SK-N-SH (cell line): Measurements from ENCODE around the gene EEFSEC. TPM values are rescaled to one million over a fixed set of nuclear protein-coding genes. Genes with fewer than 3 reads are reported as not detected.

Experiments
- CTCF ChIA-PET: fragments of 300-600, 350-600 bp; formaldehyde crosslinking; extraction: SDS; loops from one replicate; lab custom pipeline; 2021; lab: Yijun Ruan, JAX
- POLR2A ChIA-PET: fragments of 350-600 bp; sonication (Branson Sonifier 250); formaldehyde crosslinking; extraction: SDS; loops from one replicate; lab custom pipeline; 2020; ENCODE audit warnings: antibody characterized with exemption, inconsistent platforms; lab: Yijun Ruan, JAX
- DNase-seq: peaks from one replicate; pipeline ENCODE4 v3.0.0; 2012
- H2AFZ ChIP-seq: fragments of 200-600 bp; sonication (generic); 2 replicates; pipeline ENCODE4 v1.8.1; 2016; ENCODE audit warnings: antibody characterized with exemption, mild to moderate bottlenecking, low read depth
- H3F3A ChIP-seq: fragments of 200-600 bp; sonication (generic); replicated peaks from 2 replicates; pipeline ENCODE3; 2016; ENCODE audit warnings: antibody characterized with exemption, mild to moderate bottlenecking; ENCODE audit not compliant: insufficient read depth
- H3K27ac ChIP-seq, 2 experiments: fragments of 200-500 bp in 1 of 2; fragments of 200-600 bp in 1 of 2; sonication (Bioruptor generic) in 1 of 2; sonication (generic), shearing (Covaris generic) in 1 of 2; 2 replicates each; pipeline versions ENCODE4 v1.5.1 to v1.6.1; 2014 to 2016; ENCODE audit warnings: low read depth in 2 of 2, inconsistent platforms in 1 of 2, low read length in 1 of 2, mild to moderate bottlenecking in 1 of 2, mixed read lengths in 1 of 2
- H3K27me3 ChIP-seq: fragments of 200-600 bp; sonication (generic), shearing (Covaris generic); 2 replicates; pipeline ENCODE4 v1.6.1; 2016; ENCODE audit warnings: mixed run types; ENCODE audit not compliant: insufficient read depth
- H3K36me3 ChIP-seq, 2 experiments: fragments of 200-500 bp in 1 of 2; fragments of 200-600 bp in 1 of 2; sonication (Bioruptor generic) in 1 of 2; sonication (generic) in 1 of 2; replicated peaks in 1 of 2; 2 replicates each; pipeline versions ENCODE3 to v1.5.1; 2014 to 2016; ENCODE audit warnings: low read length in 1 of 2, mild to moderate bottlenecking in 1 of 2; ENCODE audit not compliant: insufficient read depth in 2 of 2, control insufficient read depth in 1 of 2
- H3K4me1 ChIP-seq, 2 experiments: fragments of 200-500 bp in 1 of 2; fragments of 200-600 bp in 1 of 2; sonication (Bioruptor generic) in 1 of 2; sonication (generic), shearing (Covaris generic) in 1 of 2; 2 replicates each; pipeline versions ENCODE4 v1.5.1 to v1.6.1; 2014 to 2016; ENCODE audit warnings: low read depth in 1 of 2, low read length in 1 of 2, mixed run types in 1 of 2; ENCODE audit not compliant: insufficient read depth in 2 of 2, control insufficient read depth in 1 of 2
- H3K4me2 ChIP-seq: fragments of 200-600 bp; sonication (generic), shearing (Covaris generic); 2 replicates; pipeline ENCODE4 v1.6.1; 2017; ENCODE audit warnings: mixed run types
- H3K4me3 ChIP-seq, 2 experiments: fragments of 200-500 bp in 1 of 2; fragments of 200-600 bp in 1 of 2; sonication (Bioruptor generic) in 1 of 2; sonication (generic), shearing (Covaris generic) in 1 of 2; 2 replicates each; pipeline versions ENCODE4 v1.5.1 to v1.8.1; 2014 to 2016; ENCODE audit warnings: low read depth in 2 of 2, inconsistent platforms in 1 of 2, low read length in 1 of 2, mild to moderate bottlenecking in 1 of 2, mixed read lengths in 1 of 2, moderate library complexity in 1 of 2
- H3K79me2 ChIP-seq: fragments of 200-600 bp; sonication (generic); 2 replicates; pipeline ENCODE4 v1.8.1; 2017; ENCODE audit warnings: mild to moderate bottlenecking; ENCODE audit not compliant: insufficient read depth
- H3K9ac ChIP-seq: fragments of 200-600 bp; sonication (generic); 2 replicates; pipeline ENCODE4 v1.6.1; 2017; ENCODE audit warnings: mixed run types
- H3K9me2 ChIP-seq: fragments of 200-600 bp; sonication (generic); 2 replicates; pipeline ENCODE4 v1.6.1; 2017; ENCODE audit warnings: mixed run types
- H3K9me3 ChIP-seq: fragments of 200-600 bp; sonication (generic); 2 replicates; pipeline ENCODE4 v1.6.1; 2017; ENCODE audit warnings: mixed run types, mild to moderate bottlenecking, moderate library complexity
- H4K20me1 ChIP-seq: fragments of 200-600 bp; sonication (generic); 2 replicates; pipeline ENCODE4 v1.6.1; 2017; ENCODE audit warnings: mild to moderate bottlenecking, mixed run types; ENCODE audit not compliant: insufficient read depth
- CTCF ChIP-seq: fragments of 200-600 bp; sonication (generic); IDR thresholded peaks from 2 replicates; pipeline ENCODE4 v1.6.1; 2017; ENCODE audit warnings: antibody characterized with exemption, mild to moderate bottlenecking, moderate library complexity
- ELF1 ChIP-seq: IDR thresholded peaks from 2 replicates; pipeline ENCODE4 v1.4.0; 2012
- EP300 ChIP-seq, 2 experiments: IDR thresholded peaks; 2 replicates each; pipeline versions ENCODE4 v1.4.0 to v1.6.1; 2012; ENCODE audit warnings: borderline replicate concordance in 1 of 2, low read depth in 1 of 2, low read length in 1 of 2
- EZH2phosphoT487 ChIP-seq: fragments of 200-600 bp; sonication (generic); IDR thresholded peaks from 2 replicates; pipeline ENCODE4 v1.6.1; 2017; ENCODE audit warnings: low read depth, mixed run types, mild to moderate bottlenecking, antibody characterized with exemption, moderate library complexity, borderline replicate concordance
- FOSL2 ChIP-seq: IDR thresholded peaks from 2 replicates; pipeline ENCODE4 v1.4.0; 2012; ENCODE audit warnings: low read depth, mild to moderate bottlenecking, moderate library complexity, borderline replicate concordance
- GABPA ChIP-seq: IDR thresholded peaks from 2 replicates; pipeline ENCODE4 v1.4.0; 2012; ENCODE audit warnings: low read depth, mild to moderate bottlenecking
- GATA2 ChIP-seq: sonication (generic); formaldehyde crosslinking; IDR thresholded peaks from 2 replicates; pipeline ENCODE4 v1.5.0; 2020; ENCODE audit warnings: mild to moderate bottlenecking, missing genetic modification reagents
- MAX ChIP-seq: IDR thresholded peaks from 2 replicates; pipeline ENCODE4 v1.4.0; 2012; ENCODE audit warnings: low read depth
- MEF2A ChIP-seq: IDR thresholded peaks from 2 replicates; pipeline ENCODE4 v1.4.0; 2012; ENCODE audit warnings: low read depth, borderline replicate concordance
- MXI1 ChIP-seq: IDR thresholded peaks from 2 replicates; pipeline ENCODE4 v1.6.1; 2012; ENCODE audit warnings: mild to moderate bottlenecking, low read depth, low read length, improper control_type of control experiment
- NFIC ChIP-seq: IDR thresholded peaks from 2 replicates; pipeline ENCODE4 v1.4.0; 2012; ENCODE audit warnings: borderline replicate concordance
- RAD21 ChIP-seq: IDR thresholded peaks from 2 replicates; pipeline ENCODE4 v1.6.1; 2012; ENCODE audit warnings: mild to moderate bottlenecking, low read length
- RFX5 ChIP-seq: IDR thresholded peaks from 2 replicates; pipeline ENCODE4 v1.6.1; 2012; ENCODE audit warnings: mild to moderate bottlenecking, improper control_type of control experiment, low read length
- RXRA ChIP-seq: IDR thresholded peaks from 2 replicates; pipeline ENCODE4 v1.4.0; 2012; ENCODE audit warnings: low read depth, mild to moderate bottlenecking, borderline replicate concordance
- SMC3 ChIP-seq: IDR thresholded peaks from 2 replicates; pipeline ENCODE4 v1.6.1; 2012; ENCODE audit warnings: low read depth, low read length, improper control_type of control experiment
- TAF1 ChIP-seq: IDR thresholded peaks from 2 replicates; pipeline ENCODE4 v1.6.1; 2012; ENCODE audit warnings: low read depth, mild to moderate bottlenecking, low read length, moderate library complexity, borderline replicate concordance
- ZBTB33 ChIP-seq: IDR thresholded peaks from 2 replicates; pipeline ENCODE4 v1.4.0; 2012; ENCODE audit warnings: low read depth, borderline replicate concordance
- WGBS: methylation state at CpG from one replicate; pipeline ENCODE4 v1.1.6; 2017; ENCODE audit warnings: low lambda C conversion rate; 5-methylcytosine and 5-hydroxymethylcytosine counted together
- polyA plus RNA-seq, 3 experiments: library from polyadenylated mRNA; depleted of rRNA; stranded (reverse); fragments of >200 nt; gene quantifications; 2 replicates each; pipeline ENCODE4 v1.2.3, GENCODE V29; 2012

EEFSEC gene
- polyA plus RNA-seq, 1 of the 3 experiments (the other 2 are of a cell fraction), result 12.4 TPM

- H3K4me3 ChIP-seq, result no peak overlapping the region
- no peaks in the 10 kb centered on the region for H3F3A ChIP-seq
- no peaks in the 10 kb centered on the region for H3K36me3 ChIP-seq
- WGBS, result 52% methylated on average over 3 of the region's 6 CpGs
- H3K27ac ChIP-seq, result no peak overlapping the region
- H4K20me1 ChIP-seq, result no peaks in the 10 kb centered on the region
- no peaks in the 10 kb centered on the region for H3K9me2 ChIP-seq
- H3K9ac ChIP-seq, result no peak overlapping the region
- no peaks in the 10 kb centered on the region for H3K9me3 ChIP-seq
- TF ChIP-seq RFX5, result no peak
- no peak for TF ChIP-seq SMC3
- TF ChIP-seq CTCF, result no peak
- no peak for TF ChIP-seq EZH2phosphoT487
- no peak for TF ChIP-seq GATA2 (CRISPR knock-in tag)
- no peak for TF ChIP-seq GABPA
- no peak for TF ChIP-seq MXI1
- no peak for TF ChIP-seq EP300 (IDR thresholded peaks at IDR 0.05; ENCODE audit: borderline replicate concordance in 1 of 2, low read depth in 1 of 2, low read length in 1 of 2)
- no peak for TF ChIP-seq NFIC
- no peak for TF ChIP-seq ZBTB33
- TF ChIP-seq FOSL2, result no peak
- no peak for TF ChIP-seq ELF1
- no peak for TF ChIP-seq MAX
- no peak for TF ChIP-seq RXRA
- TF ChIP-seq TAF1, result no peak
- no peak for TF ChIP-seq RAD21
- TF ChIP-seq MEF2A, result no peak
- no peak overlapping the region for H2AFZ ChIP-seq
- ChIA-PET CTCF (interaction anchor here (1.0 to 1.6 kb wide), 3 partner anchors 11 to 34 kb away, joined by 3 to 6 read pairs (median 3); no protein-coding TSS in a partner anchor), POLR2A (no interaction called here)
- peaks cover 0 to 14% of the 10 kb centered on the region in 2 experiments; a peak in 1 of 4 replicates for H3K4me1 ChIP-seq
- H3K27me3 ChIP-seq, result no peaks in the 10 kb centered on the region
- no peak for DNase-seq
- H3K79me2 ChIP-seq, result no peaks in the 10 kb centered on the region
- H3K4me2 ChIP-seq, result no peak overlapping the region
Measured at GRCh38 chr3:128449111-128449638, 295.9 kb downstream of the EEFSEC start.
